HCT116 (cell line): ENCODE data around the gene CTR9. TPM values are rescaled to one million over a fixed set of nuclear protein-coding genes. Genes with fewer than 3 reads are reported as not detected.

Source experiments
- ATAC-seq: fragments of 200-7000 bp; cut with Tn5 transposase; 2 replicates; pipeline ENCODE4 v1.9.1; 2020; ENCODE audit warnings: mild to moderate bottlenecking, moderate library complexity
- BruUV-seq: library from RNA; stranded (reverse); fragments of 400-500 nt; replicated peaks from 2 replicates; lab custom pipeline; 2021; lab: Mats Ljungman, UMichigan
- CTCF ChIA-PET: fragments of 300-600 bp; sonication (Branson Sonifier 250); formaldehyde crosslinking; loops from one replicate; lab custom pipeline; 2021; ENCODE audit warnings: antibody characterized with exemption; lab: Charles Lee
- POLR2A ChIA-PET: fragments of 300-600, 350-600 bp; sonication (Branson Sonifier 250); formaldehyde crosslinking; loops from one replicate; lab custom pipeline; 2021; ENCODE audit warnings: antibody characterized with exemption; lab: Charles Lee
- RAD21 ChIA-PET, 2 experiments: fragments of 300-600 bp; sonication (Branson Sonifier 250); formaldehyde crosslinking; loops; one replicate each; lab custom pipeline; 2023; ENCODE audit warnings: low total read pairs in 2 of 2; ENCODE audit not compliant: uncharacterized antibody in 2 of 2, unreplicated experiment in 2 of 2, low non-redundant PET in 1 of 2; lab: Charles Lee
- DNase-seq: peaks from one replicate; pipeline ENCODE4 v3.0.0-alpha.2; 2010; ENCODE audit warnings: low read depth, low spot score
- H2AFZ ChIP-seq: fragments of 200-600 bp; shearing (Covaris generic), sonication (generic); 2 replicates; pipeline ENCODE4 v1.6.1; 2017; ENCODE audit warnings: low read depth, mixed run types, mixed read lengths, antibody characterized with exemption, low read length; ENCODE audit not compliant: poor library complexity, severe bottlenecking
- H3K27ac ChIP-seq: 2 replicates; pipeline ENCODE4 v1.5.1; 2012; ENCODE audit warnings: low read depth, low read length
- H3K27me3 ChIP-seq: fragments of 200-600 bp; sonication (generic); 2 replicates; pipeline ENCODE4 v1.6.1; 2016; ENCODE audit warnings: mixed run types, low read length, mixed read lengths; ENCODE audit not compliant: insufficient read depth
- H3K36me3 ChIP-seq, 2 experiments: fragments of 200-500 bp in 1 of 2; fragments of 200-600 bp in 1 of 2; sonication (Bioruptor generic) in 1 of 2; sonication (generic) in 1 of 2; 2 replicates each; pipeline versions ENCODE4 v1.5.1 to v1.6.1; 2014 to 2016; ENCODE audit warnings: low read length in 2 of 2, inconsistent platforms in 1 of 2, mixed read lengths in 1 of 2, mixed run types in 1 of 2; ENCODE audit not compliant: insufficient read depth in 2 of 2, control insufficient read depth in 1 of 2
- H3K4me1 ChIP-seq, 2 experiments: fragments of 200-600 bp in 1 of 2; sonication (generic) in 1 of 2; 2 replicates each; pipeline versions ENCODE4 v1.5.1 to v1.6.1; 2012 to 2017; ENCODE audit warnings: low read length in 2 of 2, inconsistent platforms in 1 of 2, mild to moderate bottlenecking in 1 of 2, mixed read lengths in 1 of 2, mixed run types in 1 of 2, moderate library complexity in 1 of 2; ENCODE audit not compliant: insufficient read depth in 2 of 2, control insufficient read depth in 1 of 2
- H3K4me2 ChIP-seq: fragments of 200-600 bp; sonication (generic); 2 replicates; pipeline ENCODE4 v1.6.1; 2017; ENCODE audit warnings: mixed run types, low read length, mixed read lengths
- H3K4me3 ChIP-seq, 2 experiments: fragments of 200-600 bp in 1 of 2; sonication (generic) in 1 of 2; replicated peaks in 1 of 2; 2 replicates each; pipeline ENCODE4 v1.5.1; 2011 to 2016; ENCODE audit warnings: low read length in 2 of 2, control low read depth in 1 of 2, low read depth in 1 of 2, mild to moderate bottlenecking in 1 of 2, mixed read lengths in 1 of 2, mixed run types in 1 of 2
- H3K79me2 ChIP-seq: fragments of 200-600 bp; sonication (generic); 2 replicates; pipeline ENCODE4 v1.6.1; 2017; ENCODE audit warnings: mild to moderate bottlenecking, mixed run types, low read length, moderate library complexity, mixed read lengths; ENCODE audit not compliant: insufficient read depth
- H3K9ac ChIP-seq: fragments of 200-600 bp; sonication (generic); 2 replicates; pipeline ENCODE4 v1.6.1; 2016; ENCODE audit warnings: low read length, mixed read lengths
- H3K9me2 ChIP-seq: fragments of 200-600 bp; sonication (generic), shearing (Covaris generic); 2 replicates; pipeline ENCODE4 v1.6.1; 2017; ENCODE audit warnings: mixed run types, mild to moderate bottlenecking, moderate library complexity; ENCODE audit not compliant: insufficient read depth
- H3K9me3 ChIP-seq, 2 experiments: fragments of 200-500 bp in 1 of 2; fragments of 200-600 bp in 1 of 2; sonication (Bioruptor generic) in 1 of 2; sonication (generic) in 1 of 2; 2 replicates each; pipeline ENCODE4 v1.6.1; 2014 to 2017; ENCODE audit warnings: low read length in 2 of 2, mixed read lengths in 2 of 2, inconsistent platforms in 1 of 2, low read depth in 1 of 2, mild to moderate bottlenecking in 1 of 2, mixed run types in 1 of 2, moderate library complexity in 1 of 2; ENCODE audit not compliant: control insufficient read depth in 1 of 2, insufficient read depth in 1 of 2
- H4K20me1 ChIP-seq: fragments of 200-600 bp; sonication (generic), shearing (Covaris generic); 2 replicates; pipeline ENCODE4 v1.6.1; 2017; ENCODE audit warnings: mixed run types, mild to moderate bottlenecking, moderate library complexity; ENCODE audit not compliant: insufficient read depth
- CEBPB ChIP-seq: IDR thresholded peaks from 2 replicates; pipeline ENCODE4 v1.6.1; 2012; ENCODE audit warnings: low read depth
- EZH2phosphoT487 ChIP-seq: fragments of 200-600 bp; IDR thresholded peaks from 2 replicates; pipeline ENCODE4 v1.6.1; 2018; ENCODE audit warnings: antibody characterized with exemption, borderline replicate concordance
- MAX ChIP-seq: IDR thresholded peaks from 2 replicates; pipeline ENCODE4 v1.6.1; 2012
- POLR2A ChIP-seq: IDR thresholded peaks from 2 replicates; pipeline ENCODE4 v1.7.0; 2011; ENCODE audit warnings: borderline replicate concordance; ENCODE audit not compliant: insufficient read depth, insufficient read length; ENCODE audit errors: extremely low read depth
- RAD21 ChIP-seq: IDR thresholded peaks from 2 replicates; pipeline ENCODE4 v1.6.1; 2012; ENCODE audit warnings: low read depth, mild to moderate bottlenecking
- SIN3A ChIP-seq: IDR thresholded peaks from 2 replicates; pipeline ENCODE4 v1.6.1; 2012; ENCODE audit warnings: low read depth
- ZFX ChIP-seq: fragments of 450-650 bp; IDR thresholded peaks from 2 replicates; pipeline ENCODE4 v1.6.1; 2017
- ZNF274 ChIP-seq: fragments of 200-500 bp; sonication (Bioruptor generic); IDR thresholded peaks from 2 replicates; pipeline ENCODE4 v1.6.1; 2014; ENCODE audit warnings: mild to moderate bottlenecking, low read depth, low read length, inconsistent platforms
- intact Hi-C: fragments of 100-400 bp; cut with micrococcal nuclease; formaldehyde crosslinking; loops from 2 replicates; pipeline ENCODE4 v1.10.0; 2022
- total RNA-seq: library from RNA; stranded (reverse); gene quantifications from one replicate; pipeline ENCODE4 v1.2.1, GENCODE V29; 2021; ENCODE audit not compliant: unreplicated experiment

CTR9 gene
- total RNA-seq, 1 experiment from 2014 or later: 68.4 TPM

- ATAC-seq: no peak
These were observed 23.8 kb downstream of the CTR9 start for GRCh38 chr11:10774811-10775210.

GRCh38 chr11:10777393-10777793, 26.3 kb downstream of the CTR9 start:
- DNase-seq: no peak
- Histone ChIP-seq H3K79me2 (no peaks in the 10 kb centered on the region), H3K4me3 (no peak overlapping the region), H3K9me3 (no peaks in the 10 kb centered on the region), H4K20me1 (no peaks in the 10 kb centered on the region), H3K27ac (no peak overlapping the region)
- CTCF ChIA-PET: no interaction called here
- no TSS peak for BruUV-seq
- RAD21 ChIA-PET: no interaction called here
- POLR2A ChIA-PET: no interaction called here
- TF ChIP-seq ZNF274: no peak
- no peak for TF ChIP-seq MAX
- no peak for TF ChIP-seq POLR2A
- no peak for TF ChIP-seq SIN3A
- no peak for TF ChIP-seq CEBPB
- TF ChIP-seq ZFX: no peak
- TF ChIP-seq, all 23 proteins: peak for 0
- no peaks in the 10 kb centered on the region for H3K27me3 ChIP-seq
- H3K9me2 ChIP-seq: no peaks in the 10 kb centered on the region
- H3K4me1 ChIP-seq: no peaks in the 10 kb centered on the region
- intact Hi-C loops: no loop called here
- no peak overlapping the region for H2AFZ ChIP-seq
- H3K9ac ChIP-seq: no peak overlapping the region
- no peak for ATAC-seq
- peaks cover 60 to 65% of the 10 kb centered on the region in 2 experiments for H3K36me3 ChIP-seq
- no peak overlapping the region for H3K4me2 ChIP-seq

More at GRCh38 chr11:10774811-10775210, 23.8 kb downstream of the CTR9 start:
- no peaks in the 10 kb centered on the region for H3K4me1 ChIP-seq
- TF ChIP-seq RAD21 (no peak), ZNF274 (no peak), EZH2phosphoT487 (no peak)
- TF ChIP-seq, all 23 proteins: peak for 0
- H3K9ac ChIP-seq: no peak overlapping the region
- no peak overlapping the region for H3K27ac ChIP-seq
- no peak overlapping the region for H3K4me2 ChIP-seq
- ChIA-PET RAD21 (no interaction called here), CTCF (interaction anchor here (1.1 kb wide), 1 partner anchor 9 kb away, joined by 4 read pairs; no protein-coding TSS in a partner anchor), POLR2A (no interaction called here)
- intact Hi-C loops: loop anchor here (5.0 kb wide), 1 partner anchor 247 kb away; no protein-coding TSS in a partner anchor
- no peaks in the 10 kb centered on the region for H3K27me3 ChIP-seq
- H3K9me3 ChIP-seq: no peaks in the 10 kb centered on the region
- DNase-seq: no peak
- no peaks in the 10 kb centered on the region for H3K9me2 ChIP-seq
- peaks cover 5% of the 10 kb centered on the region; the same call in 1 of the 2 replicates for H3K79me2 ChIP-seq
- no TSS peak for BruUV-seq
- H2AFZ ChIP-seq: no peak overlapping the region
- H3K36me3 ChIP-seq: peaks cover 80 to 89% of the 10 kb centered on the region in 2 experiments
- no peak overlapping the region for H3K4me3 ChIP-seq
- no peaks in the 10 kb centered on the region for H4K20me1 ChIP-seq
